ENCODE measurements around the gene SLC35D3.

DNA sequence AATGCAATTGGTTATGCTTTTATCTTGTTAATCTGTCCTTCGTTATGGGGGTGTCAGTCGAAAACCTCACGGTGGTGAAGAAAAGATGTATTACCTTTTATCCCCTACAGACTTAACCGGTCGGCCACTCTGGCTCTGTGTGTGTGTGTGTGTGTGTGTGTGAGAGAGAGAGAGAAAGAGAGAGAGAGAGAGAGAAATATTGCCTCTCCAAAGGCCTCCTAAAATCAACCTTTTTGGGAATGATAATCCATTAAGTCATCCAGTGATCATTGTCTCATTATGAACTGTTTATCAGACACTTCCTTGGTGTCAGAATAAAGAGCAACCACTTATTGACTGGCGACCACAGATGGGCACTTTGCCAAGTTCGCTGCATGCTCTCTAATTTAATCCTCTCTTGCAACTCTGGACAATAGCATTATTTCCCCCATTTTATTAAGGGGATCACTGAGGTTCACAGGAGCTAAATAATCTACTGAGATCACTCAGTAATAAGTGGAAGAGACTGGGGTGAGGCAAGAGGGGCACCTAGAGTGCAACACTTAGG lies 30.7 kb downstream of the SLC35D3 start:
- TF ChIP-seq, protein P1, sequence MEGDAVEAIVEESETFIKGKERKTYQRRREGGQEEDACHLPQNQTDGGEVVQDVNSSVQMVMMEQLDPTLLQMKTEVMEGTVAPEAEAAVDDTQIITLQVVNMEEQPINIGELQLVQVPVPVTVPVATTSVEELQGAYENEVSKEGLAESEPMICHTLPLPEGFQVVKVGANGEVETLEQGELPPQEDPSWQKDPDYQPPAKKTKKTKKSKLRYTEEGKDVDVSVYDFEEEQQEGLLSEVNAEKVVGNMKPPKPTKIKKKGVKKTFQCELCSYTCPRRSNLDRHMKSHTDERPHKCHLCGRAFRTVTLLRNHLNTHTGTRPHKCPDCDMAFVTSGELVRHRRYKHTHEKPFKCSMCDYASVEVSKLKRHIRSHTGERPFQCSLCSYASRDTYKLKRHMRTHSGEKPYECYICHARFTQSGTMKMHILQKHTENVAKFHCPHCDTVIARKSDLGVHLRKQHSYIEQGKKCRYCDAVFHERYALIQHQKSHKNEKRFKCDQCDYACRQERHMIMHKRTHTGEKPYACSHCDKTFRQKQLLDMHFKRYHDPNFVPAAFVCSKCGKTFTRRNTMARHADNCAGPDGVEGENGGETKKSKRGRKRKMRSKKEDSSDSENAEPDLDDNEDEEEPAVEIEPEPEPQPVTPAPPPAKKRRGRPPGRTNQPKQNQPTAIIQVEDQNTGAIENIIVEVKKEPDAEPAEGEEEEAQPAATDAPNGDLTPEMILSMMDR (IDR thresholded peaks at IDR 0.05; ENCODE audit: insufficient read depth, low read length, poor library complexity, severe bottlenecking): no peak
- no peak for TF ChIP-seq EZH2phosphoT487 (conservative IDR thresholded peaks at IDR 0.05; ENCODE audit: low read length)

Measured in SU-DHL-6 (cell line).